Measurements from ENCODE around the gene NLRC5. TPM values are rescaled to one million over a fixed set of nuclear protein-coding genes. Genes with fewer than 3 reads are reported as not detected.

Gene NLRC5
- total RNA-seq, 6 donors from 2014 or later, result 29.2 to 361 (median 52.7) TPM

DNA sequence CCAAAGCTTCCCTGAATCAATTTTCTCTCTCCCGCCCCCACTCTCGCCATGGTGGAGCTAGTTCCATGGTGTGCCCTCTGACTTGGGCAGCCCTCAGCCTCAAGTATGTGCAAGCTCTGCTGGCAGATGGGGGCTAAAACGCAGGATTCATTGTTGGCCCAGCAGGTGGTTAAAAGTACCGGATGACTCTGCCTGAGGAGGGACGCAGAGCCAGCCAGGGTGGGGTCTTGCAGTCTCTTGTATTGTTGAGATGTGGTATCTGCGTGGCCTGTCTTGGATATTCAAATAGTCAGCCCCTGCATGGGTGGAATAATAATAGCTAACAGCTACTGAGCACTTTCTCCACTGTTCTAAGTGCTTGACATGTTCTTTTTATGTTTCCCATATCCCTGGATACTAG lies 66.3 kb downstream of the NLRC5 start:
- H3K27ac ChIP-seq, result no peak overlapping the region
- H3K9me3 ChIP-seq, result no peaks in the 10 kb centered on the region
- H3K4me3 ChIP-seq, result no peak overlapping the region
- 81 to 95% methylated on average over 6 of the region's 6 CpGs for WGBS, 2 donors
- peaks cover 2 to 5% (median 4%) of the 10 kb centered on the region in 4 donors for H3K4me1 ChIP-seq
- ATAC-seq (ENCODE audit: low FRiP score in 2 of 2) (no peak), DNase-seq (no peak)
- no peaks in the 10 kb centered on the region for H3K27me3 ChIP-seq
- TF ChIP-seq EP300 (IDR thresholded peaks at IDR 0.05) (no peak), POLR2AphosphoS5 (IDR thresholded peaks at IDR 0.05) (no peak), POLR2A (IDR thresholded peaks at IDR 0.05) (no peak)
- TF ChIP-seq, protein P1, sequence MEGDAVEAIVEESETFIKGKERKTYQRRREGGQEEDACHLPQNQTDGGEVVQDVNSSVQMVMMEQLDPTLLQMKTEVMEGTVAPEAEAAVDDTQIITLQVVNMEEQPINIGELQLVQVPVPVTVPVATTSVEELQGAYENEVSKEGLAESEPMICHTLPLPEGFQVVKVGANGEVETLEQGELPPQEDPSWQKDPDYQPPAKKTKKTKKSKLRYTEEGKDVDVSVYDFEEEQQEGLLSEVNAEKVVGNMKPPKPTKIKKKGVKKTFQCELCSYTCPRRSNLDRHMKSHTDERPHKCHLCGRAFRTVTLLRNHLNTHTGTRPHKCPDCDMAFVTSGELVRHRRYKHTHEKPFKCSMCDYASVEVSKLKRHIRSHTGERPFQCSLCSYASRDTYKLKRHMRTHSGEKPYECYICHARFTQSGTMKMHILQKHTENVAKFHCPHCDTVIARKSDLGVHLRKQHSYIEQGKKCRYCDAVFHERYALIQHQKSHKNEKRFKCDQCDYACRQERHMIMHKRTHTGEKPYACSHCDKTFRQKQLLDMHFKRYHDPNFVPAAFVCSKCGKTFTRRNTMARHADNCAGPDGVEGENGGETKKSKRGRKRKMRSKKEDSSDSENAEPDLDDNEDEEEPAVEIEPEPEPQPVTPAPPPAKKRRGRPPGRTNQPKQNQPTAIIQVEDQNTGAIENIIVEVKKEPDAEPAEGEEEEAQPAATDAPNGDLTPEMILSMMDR (IDR thresholded peaks at IDR 0.05), result no peak
- H3K36me3 ChIP-seq, result peaks cover 0 to 94% (median 65%) of the 10 kb centered on the region in 4 donors

DNA sequence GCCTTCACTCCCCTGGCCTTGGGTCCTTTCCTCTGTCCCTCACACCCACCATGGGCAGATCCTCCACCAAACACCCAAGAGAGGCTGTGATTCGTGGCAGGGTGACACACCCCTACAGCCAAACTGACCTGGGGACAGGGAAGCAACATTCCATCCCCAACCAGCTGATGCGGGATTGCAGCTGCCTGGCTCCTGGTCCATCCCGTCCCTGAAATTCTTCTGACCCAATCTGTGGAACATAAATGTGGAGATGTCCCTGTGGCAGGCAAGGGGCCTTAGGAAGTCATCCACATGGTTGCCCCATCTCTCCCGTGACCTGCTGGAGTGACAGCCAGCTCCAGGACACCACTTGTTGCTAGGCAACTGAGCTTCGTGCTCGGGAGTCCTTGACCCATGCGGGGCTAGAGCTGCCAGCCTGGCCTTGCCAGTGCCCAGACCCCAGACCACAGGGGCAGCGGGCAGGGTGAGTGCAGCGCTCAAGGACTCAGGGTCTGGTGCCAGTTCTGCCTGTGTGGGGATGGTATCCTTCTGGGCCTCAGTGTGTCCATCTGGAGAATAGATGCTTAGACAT lies 69.0 kb downstream of the NLRC5 start:
- no peaks in the 10 kb centered on the region for H3K27me3 ChIP-seq
- H3K27ac ChIP-seq, result no peak overlapping the region
- peaks cover 0 to 68% (median 46%) of the 10 kb centered on the region in 4 donors for H3K36me3 ChIP-seq
- no peak overlapping the region for H3K4me3 ChIP-seq
- no peaks in the 10 kb centered on the region for H3K9me3 ChIP-seq
- no peak for TF ChIP-seq POLR2AphosphoS5 (IDR thresholded peaks at IDR 0.05)
- TF ChIP-seq EP300 (IDR thresholded peaks at IDR 0.05), result no peak
- TF ChIP-seq, protein P1 (IDR thresholded peaks at IDR 0.05), result no peak
- TF ChIP-seq POLR2A (IDR thresholded peaks at IDR 0.05), result no peak
- ATAC-seq (ENCODE audit: low FRiP score in 2 of 2) (no peak), DNase-seq (peak in 1 of 2 donors; percentile 49)
- peaks cover 14 to 20% (median 15%) of the 10 kb centered on the region in 4 donors for H3K4me1 ChIP-seq
- WGBS, 2 donors, result 68 to 83% methylated on average over 5 to 9 of the region's 9 CpGs

DNA sequence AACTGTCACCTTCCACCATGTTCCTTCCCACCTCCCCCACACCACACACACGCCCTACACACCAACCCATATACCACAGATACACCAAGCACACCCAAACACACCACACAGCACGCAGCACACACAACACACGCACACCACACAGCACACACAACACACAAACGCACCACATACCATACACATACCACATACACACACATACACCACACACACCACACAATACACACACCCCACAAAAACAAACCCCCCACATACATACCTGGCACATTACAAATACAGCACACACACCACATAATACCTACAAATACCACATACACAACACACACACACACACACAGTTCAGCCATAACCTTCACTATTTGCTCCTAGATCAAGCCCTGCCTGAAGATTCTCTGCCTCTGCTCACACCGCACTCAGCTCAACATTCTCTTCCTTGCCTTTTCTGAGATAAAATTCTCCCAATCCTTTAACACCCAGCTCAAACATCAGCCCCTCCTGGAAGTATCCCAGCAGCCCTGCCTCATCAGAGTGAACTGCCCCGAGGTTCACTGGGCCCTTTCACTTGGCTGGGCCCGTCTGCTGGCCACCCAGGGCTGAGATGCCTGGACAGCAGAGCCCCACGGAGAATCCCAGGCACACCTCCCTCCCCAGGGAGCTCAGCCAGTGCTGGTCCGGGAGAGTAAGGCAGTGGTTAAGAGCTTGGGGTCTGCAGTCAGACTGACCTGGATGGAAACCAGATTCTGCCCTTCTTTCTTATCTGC lies 71.1 kb downstream of the NLRC5 start:
- TF ChIP-seq, protein P1 (IDR thresholded peaks at IDR 0.05), result no peak
- TF ChIP-seq EP300 (IDR thresholded peaks at IDR 0.05), result no peak
- TF ChIP-seq POLR2A (IDR thresholded peaks at IDR 0.05), result no peak
- TF ChIP-seq POLR2AphosphoS5 (IDR thresholded peaks at IDR 0.05), result no peak
- H3K4me3 ChIP-seq, result no peak overlapping the region
- DNase-seq, result no peak
- H3K27me3 ChIP-seq, result no peaks in the 10 kb centered on the region
- H3K36me3 ChIP-seq, result peaks cover 0 to 51% (median 29%) of the 10 kb centered on the region in 4 donors
- WGBS, 2 donors, result 76 to 85% methylated on average over 7 to 9 of the region's 9 CpGs
- peak; percentile 8 for ATAC-seq (ENCODE audit: low FRiP score in 2 of 2)
- H3K9me3 ChIP-seq, result no peaks in the 10 kb centered on the region
- H3K27ac ChIP-seq, result peak overlapping the region; percentile 71 to 88 (median 80)
- H3K4me1 ChIP-seq, result peaks cover 14 to 20% (median 15%) of the 10 kb centered on the region in 4 donors

DNA sequence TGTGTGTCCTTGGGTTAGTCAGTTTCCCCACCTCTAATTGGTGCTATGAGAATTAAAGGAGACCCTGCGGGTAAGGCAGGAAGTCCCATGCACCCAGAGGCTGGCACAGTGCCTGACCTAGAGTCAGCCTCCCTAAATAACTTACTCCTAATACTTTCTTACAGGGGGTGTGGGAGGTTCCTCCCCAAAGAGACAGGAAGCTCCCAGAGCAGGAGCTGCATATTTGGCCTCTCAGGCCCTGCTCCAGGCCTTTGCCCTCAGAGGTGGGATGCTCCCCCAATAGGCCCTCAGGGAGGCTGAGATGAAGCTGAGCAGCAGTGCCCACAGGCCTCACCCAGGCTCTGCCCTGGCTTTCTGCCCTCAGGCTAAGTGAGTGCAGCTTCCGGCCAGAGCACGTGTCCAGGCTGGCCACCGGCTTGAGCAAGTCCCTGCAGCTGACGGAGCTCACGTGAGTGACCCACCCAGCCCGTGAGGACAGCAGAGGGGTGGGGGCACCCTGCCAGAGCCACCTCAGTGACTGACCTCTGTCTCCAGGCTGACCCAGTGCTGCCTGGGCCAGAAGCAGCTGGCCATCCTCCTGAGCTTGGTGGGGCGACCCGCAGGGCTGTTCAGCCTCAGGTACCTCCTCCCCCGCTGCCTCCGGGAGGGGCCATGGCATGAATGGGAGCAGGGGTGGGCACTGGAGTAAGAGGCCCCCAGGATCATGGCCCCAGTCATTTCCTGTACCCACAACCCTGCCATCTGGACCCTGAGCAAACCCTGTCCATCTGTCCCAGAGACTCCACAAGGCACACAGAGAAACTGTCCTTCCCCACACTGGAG lies 71.9 kb downstream of the NLRC5 start:
- DNase-seq, result peak; percentile 84 to 93
- TF ChIP-seq POLR2AphosphoS5 (IDR thresholded peaks at IDR 0.05) (peak; percentile 74 to 91), EP300 (IDR thresholded peaks at IDR 0.05) (peak in 1 of 4 donors; percentile 95), POLR2A (IDR thresholded peaks at IDR 0.05) (peak in 1 of 4 donors; percentile 37)
- TF ChIP-seq, protein P1 (IDR thresholded peaks at IDR 0.05), result no peak
- H3K36me3 ChIP-seq, result peaks cover 0 to 43% (median 27%) of the 10 kb centered on the region in 4 donors

More for the DNA sequence above, 71.9 kb downstream of the NLRC5 start:
- Histone ChIP-seq H3K9me3 (no peaks in the 10 kb centered on the region), H3K27ac (peak overlapping the region; percentile 71 to 88 (median 80)), H3K4me1 (peaks cover 14 to 20% (median 15%) of the 10 kb centered on the region in 4 donors), H3K27me3 (no peaks in the 10 kb centered on the region), H3K4me3 (no peak overlapping the region)
- 50 to 51% methylated on average over 6 to 10 of the region's 11 CpGs for WGBS, 2 donors
- peak; percentile 78 to 89 for ATAC-seq (ENCODE audit: low FRiP score in 2 of 2)
